NCI-H146 (cell line): Measurements from ENCODE around the gene SLIT3.

Experiments
- DNase-seq: peaks from one replicate; lab custom pipeline; 2025; lab: John Stamatoyannopoulos, UW

Gene SLIT3

DNA sequence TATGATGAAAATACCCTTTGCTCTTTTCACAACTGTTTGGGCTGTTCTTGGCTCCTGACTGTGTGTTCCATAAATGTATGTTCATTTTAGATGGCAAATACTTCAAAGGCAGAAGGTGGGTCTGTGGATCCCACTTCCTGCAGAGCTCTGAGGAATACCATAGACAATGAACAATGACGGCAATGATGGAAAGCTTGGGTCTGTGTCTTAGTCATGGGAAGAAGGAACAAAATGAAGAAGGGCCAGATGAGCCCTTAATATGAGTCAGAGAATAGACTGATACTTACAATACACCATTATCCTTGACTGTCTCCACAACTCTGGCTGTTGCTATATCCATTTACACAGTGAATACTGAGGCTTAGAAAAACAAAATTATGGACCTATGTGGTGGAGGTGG lies 126.0 kb downstream of the SLIT3 start:
- DNase-seq: no peak

GRCh38 chr5:169173372-169173771 lies 127.6 kb downstream of the SLIT3 start:
- no peak for DNase-seq

- DNase-seq: no peak
These were observed 129.4 kb downstream of the SLIT3 start for GRCh38 chr5:169171515-169171914.

GRCh38 chr5:169169783-169170182 lies 131.2 kb downstream of the SLIT3 start:
- no peak for DNase-seq

GRCh38 chr5:169168280-169168679 lies 132.7 kb downstream of the SLIT3 start:
- DNase-seq: no peak

DNA sequence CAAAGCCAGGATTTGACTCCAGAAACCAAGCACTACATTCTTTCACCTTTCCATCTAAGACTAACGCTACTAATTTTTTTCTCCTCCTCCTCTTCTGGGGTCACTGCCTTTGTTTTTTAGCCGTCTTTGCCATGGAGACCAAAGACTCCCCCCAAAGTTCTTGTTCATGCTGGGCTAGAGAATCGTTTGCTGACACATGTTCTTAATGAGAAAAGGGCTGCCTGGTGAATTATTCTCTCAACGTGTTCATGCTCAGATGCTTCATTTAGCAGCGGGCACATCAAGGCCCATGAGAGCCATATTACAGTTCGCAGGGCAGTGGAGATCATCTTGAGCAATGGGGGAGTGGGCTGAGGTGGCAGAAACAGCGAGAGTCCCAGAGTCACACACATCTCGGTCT lies 134.9 kb downstream of the SLIT3 start:
- DNase-seq: no peak

- no peak for DNase-seq
These were observed 135.9 kb downstream of the SLIT3 start for GRCh38 chr5:169165052-169165451.

DNA sequence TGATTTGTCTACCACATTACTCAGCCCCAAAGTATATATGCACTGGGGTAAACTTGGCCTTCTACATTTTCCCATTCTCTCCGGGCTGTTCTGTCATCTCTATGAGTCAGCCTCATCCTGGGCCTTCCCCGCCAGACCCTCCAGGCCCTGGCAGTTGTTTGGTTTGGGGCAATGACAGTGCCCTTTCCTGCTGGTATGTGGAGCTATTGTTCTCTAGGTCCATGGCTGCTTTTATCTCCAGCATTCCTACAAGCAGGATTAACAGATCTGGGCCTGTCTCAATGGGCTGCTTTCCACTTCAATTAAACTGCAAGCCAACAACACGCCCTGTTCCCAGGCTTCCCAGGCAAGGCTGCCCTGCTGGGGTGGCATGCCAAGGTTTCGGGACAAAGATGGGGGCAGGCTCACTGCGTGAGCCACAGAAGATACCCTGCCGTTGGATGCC lies 136.4 kb downstream of the SLIT3 start:
- DNase-seq: no peak

GRCh38 chr5:169162407-169162806 lies 138.5 kb downstream of the SLIT3 start:
- DNase-seq: no peak

DNA sequence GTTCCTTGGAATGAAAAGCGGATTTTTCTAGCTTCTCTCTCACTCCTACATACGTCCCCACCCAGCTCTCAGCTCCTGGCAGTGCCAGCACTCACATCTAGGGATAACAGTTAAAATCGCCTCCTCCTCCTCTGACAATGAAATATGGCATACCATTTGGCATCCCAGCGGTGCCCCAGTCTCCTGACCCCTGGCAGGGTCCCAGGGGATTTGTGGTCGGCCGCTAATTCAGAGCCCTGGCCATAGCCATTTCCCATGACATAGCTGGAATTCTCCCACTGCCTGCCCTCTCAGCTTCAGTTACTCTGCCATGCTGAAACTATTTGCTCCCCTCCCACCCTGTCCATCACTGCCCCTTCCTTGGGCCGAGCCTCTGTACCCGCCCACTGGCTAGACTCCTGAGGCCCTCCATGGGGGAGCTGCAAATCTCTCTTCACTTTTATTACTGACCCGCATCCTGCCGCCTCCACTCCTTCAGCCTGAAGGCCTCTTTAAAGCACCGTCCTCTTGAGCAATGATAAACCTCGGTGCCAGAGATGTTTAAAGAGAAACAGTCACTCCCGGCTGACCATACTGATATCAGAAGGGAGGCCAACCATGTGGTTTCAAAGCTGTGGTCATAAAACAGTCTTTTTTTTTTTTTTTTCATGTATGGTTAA lies 139.8 kb downstream of the SLIT3 start:
- no peak for DNase-seq

DNA sequence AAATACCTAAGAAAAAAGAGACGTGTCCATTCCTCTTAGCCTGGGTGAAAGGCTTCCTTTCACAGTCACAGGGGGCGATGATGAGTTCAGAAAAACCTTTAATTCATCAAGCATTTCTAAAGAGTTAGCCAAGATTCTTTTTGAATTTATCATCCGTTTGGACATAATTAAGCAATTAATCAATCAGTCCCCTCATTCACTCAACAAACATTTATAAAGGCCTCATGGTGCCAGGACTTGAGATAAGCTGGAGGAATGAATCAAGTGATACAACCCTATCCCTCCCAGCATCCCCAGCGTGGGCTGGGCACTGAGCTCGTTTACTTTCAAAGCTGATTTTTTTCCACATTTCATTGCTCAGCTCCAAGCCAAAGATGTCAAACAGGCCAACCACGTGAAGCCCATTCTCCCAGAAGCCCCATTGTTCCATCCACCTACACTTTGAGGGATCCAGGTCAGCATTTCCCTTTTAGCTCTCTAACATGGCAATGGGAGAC lies 140.5 kb downstream of the SLIT3 start:
- no peak for DNase-seq

GRCh38 chr5:169158764-169159163 lies 142.2 kb downstream of the SLIT3 start:
- DNase-seq: no peak

DNA sequence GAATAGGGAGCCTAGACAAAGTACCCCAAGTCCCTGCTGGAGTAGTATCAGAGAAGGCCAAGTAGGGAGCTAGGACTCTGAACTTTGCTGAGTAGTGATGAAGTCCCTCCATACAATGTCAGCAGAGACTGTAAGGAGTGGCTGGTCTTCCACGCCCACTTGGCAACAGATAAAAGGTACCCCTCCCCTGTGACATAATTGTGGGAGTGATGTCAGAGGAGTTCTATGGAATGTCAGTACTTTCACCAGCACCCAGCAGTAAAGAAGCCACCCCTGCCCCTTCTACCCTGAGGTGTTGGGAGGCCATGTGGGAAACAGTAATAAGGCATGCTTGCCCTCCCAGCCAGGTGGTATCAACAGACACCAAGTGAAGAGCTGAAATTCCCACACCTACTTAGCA lies 143.9 kb downstream of the SLIT3 start:
- DNase-seq: no peak

DNA sequence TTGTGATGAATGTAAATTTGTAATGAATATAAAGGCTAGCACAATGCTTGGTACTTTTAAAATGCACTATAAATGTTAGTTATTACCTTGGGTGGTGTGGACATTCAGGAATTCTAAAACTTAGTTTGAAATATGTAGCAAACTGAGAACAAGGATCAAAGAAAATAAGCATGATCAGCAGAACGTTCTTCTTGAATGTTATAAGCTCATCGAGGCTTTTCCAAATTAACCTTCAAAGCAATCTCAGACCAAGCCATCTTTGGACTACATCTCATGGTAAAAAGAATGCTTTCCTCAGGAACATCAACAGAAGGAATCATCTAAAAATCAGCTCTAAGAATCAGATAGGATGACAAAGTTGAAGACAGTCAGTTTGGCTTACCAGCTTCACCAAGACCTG lies 146.3 kb downstream of the SLIT3 start:
- DNase-seq: no peak

GRCh38 chr5:169153405-169153804 lies 147.5 kb downstream of the SLIT3 start:
- DNase-seq: no peak

DNA sequence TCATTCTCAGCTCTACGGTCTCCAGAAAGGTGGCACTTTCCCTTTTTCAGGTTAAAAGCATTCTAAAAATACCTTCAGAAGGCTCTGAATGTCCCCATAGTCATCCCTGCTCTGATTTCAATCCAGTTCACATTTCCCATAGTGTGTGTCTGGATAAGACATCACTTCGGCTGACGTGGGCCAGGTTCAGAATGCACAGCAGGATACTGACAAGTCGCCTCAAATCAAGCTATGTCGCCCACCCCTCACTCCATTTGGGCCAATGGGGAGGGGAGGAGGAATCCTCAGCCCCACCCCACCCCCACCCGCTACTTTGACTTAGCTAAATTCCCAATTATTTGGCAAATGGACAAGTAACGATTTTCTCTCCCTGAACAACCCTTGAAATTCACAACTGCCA lies 148.0 kb downstream of the SLIT3 start:
- no peak for DNase-seq

DNA sequence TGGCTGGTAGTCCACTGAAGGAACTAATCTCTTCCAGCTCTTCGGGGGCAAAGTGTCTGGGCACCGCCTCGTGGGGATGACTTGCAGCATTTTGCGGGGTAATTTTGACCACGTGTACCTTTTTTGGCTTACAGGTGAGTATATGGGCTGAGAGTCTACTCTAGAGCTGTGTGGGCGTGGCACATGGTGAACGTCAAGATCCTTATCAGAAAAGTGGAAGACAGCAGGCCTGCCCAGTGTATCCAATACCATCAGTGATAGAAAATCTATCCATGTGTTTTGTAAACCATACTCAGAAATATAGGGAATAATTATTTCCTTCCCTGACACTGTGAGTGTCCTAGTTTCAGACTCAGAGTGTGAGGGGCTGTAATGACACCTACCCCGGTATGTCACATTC lies 148.5 kb downstream of the SLIT3 start:
- DNase-seq: no peak

- DNase-seq: no peak
These were observed 149.7 kb downstream of the SLIT3 start for GRCh38 chr5:169151051-169151805.

- DNase-seq: no peak
These were observed 150.8 kb downstream of the SLIT3 start for GRCh38 chr5:169150108-169150507.

- no peak for DNase-seq
These were observed 151.6 kb downstream of the SLIT3 start for GRCh38 chr5:169149317-169149716.

DNA sequence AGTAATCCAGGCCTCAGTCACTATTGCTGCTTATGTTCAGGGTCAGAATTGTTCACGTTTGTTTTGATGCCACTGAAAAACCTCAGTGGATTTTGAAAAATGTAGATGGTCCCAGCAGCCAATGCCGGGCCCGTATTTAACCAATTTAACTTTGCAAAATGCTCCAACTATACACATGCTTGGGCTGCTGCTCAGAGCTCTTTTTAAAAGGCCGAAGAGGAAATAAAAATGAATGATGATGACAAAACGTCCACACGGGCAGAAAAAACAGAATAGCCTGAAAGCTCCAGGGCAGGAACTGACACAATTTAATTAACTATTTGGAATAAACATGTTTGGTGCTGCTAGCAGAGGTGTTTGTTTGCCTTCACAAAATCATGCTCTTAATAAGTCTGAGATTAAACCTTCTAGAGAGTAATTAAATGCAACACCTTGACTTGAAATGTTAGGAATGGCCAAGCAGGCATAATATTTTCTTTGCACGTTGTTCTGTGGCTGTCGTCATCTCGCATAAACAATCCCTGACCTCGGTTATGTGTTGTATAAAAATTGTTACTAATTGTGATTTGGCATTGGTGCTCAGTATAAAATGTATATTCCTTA lies 152.7 kb downstream of the SLIT3 start:
- no peak for DNase-seq

DNA sequence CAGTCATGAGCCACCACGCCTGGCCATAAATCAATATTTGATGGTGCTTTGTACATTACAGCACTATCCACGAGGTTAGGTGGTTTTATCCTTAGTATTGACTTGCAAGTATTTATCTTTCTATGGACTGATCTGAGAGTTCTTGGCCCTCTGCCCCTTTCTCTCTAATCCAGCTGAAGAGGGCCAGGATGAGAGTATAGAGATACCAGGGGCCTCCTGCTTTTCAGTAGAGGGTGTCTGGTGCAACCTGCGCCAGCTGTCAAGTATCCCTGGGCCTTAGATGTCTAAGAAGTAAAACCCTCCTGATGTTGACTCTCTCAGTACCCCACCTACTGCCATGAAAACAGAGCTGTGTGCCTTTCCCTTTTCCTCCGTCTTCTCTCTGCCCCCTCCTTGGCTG lies 153.4 kb downstream of the SLIT3 start:
- DNase-seq: no peak

GRCh38 chr5:169146158-169146557 lies 154.8 kb downstream of the SLIT3 start:
- no peak for DNase-seq
